ENCODE results near the gene SECISBP2L.

- TF ChIP-seq CTCF (IDR thresholded peaks at IDR 0.05) (no peak), ZFX (IDR thresholded peaks at IDR 0.05; ENCODE audit: borderline replicate concordance) (no peak)
Observed at GRCh38 chr15:48974882-48975281, 71.4 kb downstream of the SECISBP2L start.

Data from 22Rv1 (cell line).